GM12873 (cell line): Measurements from ENCODE around the gene GPATCH4.

ENCODE experiments used
- CTCF ChIP-seq: IDR thresholded peaks from 2 replicates; pipeline ENCODE4 v1.5.1; 2012; ENCODE audit warnings: low read depth, mild to moderate bottlenecking, moderate library complexity, low read length, control low read depth; ENCODE audit not compliant: insufficient read depth; ENCODE audit errors: missing control alignments

The GPATCH4 gene

GRCh38 chr1:156579472-156579871 is 21.8 kb downstream of the GPATCH4 start, which contains the start of gene TTC24:
Gene TTC24 (plus strand): TSS chr1:156579723. CDS start chr1:156581365, 1,642 bp downstream.
- no peak for TF ChIP-seq CTCF

GRCh38 chr1:156578055-156578454 is 23.2 kb downstream of the GPATCH4 start:
- no peak for TF ChIP-seq CTCF

GRCh38 chr1:156577550-156577949 is 23.7 kb downstream of the GPATCH4 start:
- no peak for TF ChIP-seq CTCF

GRCh38 chr1:156574039-156574633 is 27.1 kb downstream of the GPATCH4 start:
- TF ChIP-seq CTCF: no peak

- TF ChIP-seq CTCF: no peak
Measured at GRCh38 chr1:156572663-156573018, 28.6 kb downstream of the GPATCH4 start.

GRCh38 chr1:156571919-156572662 is 29.2 kb downstream of the GPATCH4 start, which contains the start of gene IQGAP3:
Gene IQGAP3 (minus strand): TSS chr1:156572565. CDS start chr1:156572529, 36 bp downstream.
- TF ChIP-seq CTCF: no peak

GRCh38 chr1:156571261-156571852 is 29.9 kb downstream of the GPATCH4 start:
- TF ChIP-seq CTCF: no peak
